ENCODE measurements around the gene CYSRT1.
A peak's percentile ranks its signal among the peaks of the same experiment; 100 is the strongest.

The CYSRT1 gene

DNA sequence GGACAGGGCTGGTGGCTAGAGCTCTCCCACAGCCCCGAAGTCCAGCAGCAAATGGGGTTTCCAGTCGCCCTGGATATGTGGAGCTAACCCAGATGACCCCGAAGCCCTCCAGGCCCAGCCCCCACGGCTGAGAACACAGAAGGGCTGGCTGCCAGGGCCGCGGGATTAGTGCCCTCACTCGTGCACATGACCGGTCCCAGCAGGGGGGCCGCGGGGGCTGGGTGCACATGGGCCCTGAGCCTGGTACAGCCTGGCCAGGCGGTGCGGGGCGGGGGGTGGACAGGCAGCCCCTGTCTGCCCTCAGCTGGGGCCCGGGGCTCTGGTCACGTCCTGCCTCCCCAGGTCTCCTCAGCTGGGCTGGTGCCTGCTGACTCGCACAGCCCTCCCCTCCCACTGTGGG is 30.6 kb upstream of the CYSRT1 start:
- no peak for ATAC-seq (ENCODE audit: low read depth)
- Histone ChIP-seq H3K27ac (ENCODE audit: poor library complexity, severe bottlenecking) (peak overlapping the region; percentile 25), H3K36me3 (ENCODE audit: low read depth) (peaks cover 11% of the 10 kb centered on the region; the same call in 1 of the 2 replicates), H3K27me3 (ENCODE audit: insufficient read depth, poor library complexity, severe bottlenecking) (no peaks in the 10 kb centered on the region), H3K4me3 (ENCODE audit: severe bottlenecking) (no peak overlapping the region), H3K9me3 (ENCODE audit: severe bottlenecking) (no peaks in the 10 kb centered on the region), H3K4me1 (ENCODE audit: insufficient read depth, poor library complexity, severe bottlenecking) (peaks cover 18% of the 10 kb centered on the region)
- no peak for DNase-seq (ENCODE audit: low spot score)
- TF ChIP-seq, protein P1, sequence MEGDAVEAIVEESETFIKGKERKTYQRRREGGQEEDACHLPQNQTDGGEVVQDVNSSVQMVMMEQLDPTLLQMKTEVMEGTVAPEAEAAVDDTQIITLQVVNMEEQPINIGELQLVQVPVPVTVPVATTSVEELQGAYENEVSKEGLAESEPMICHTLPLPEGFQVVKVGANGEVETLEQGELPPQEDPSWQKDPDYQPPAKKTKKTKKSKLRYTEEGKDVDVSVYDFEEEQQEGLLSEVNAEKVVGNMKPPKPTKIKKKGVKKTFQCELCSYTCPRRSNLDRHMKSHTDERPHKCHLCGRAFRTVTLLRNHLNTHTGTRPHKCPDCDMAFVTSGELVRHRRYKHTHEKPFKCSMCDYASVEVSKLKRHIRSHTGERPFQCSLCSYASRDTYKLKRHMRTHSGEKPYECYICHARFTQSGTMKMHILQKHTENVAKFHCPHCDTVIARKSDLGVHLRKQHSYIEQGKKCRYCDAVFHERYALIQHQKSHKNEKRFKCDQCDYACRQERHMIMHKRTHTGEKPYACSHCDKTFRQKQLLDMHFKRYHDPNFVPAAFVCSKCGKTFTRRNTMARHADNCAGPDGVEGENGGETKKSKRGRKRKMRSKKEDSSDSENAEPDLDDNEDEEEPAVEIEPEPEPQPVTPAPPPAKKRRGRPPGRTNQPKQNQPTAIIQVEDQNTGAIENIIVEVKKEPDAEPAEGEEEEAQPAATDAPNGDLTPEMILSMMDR (IDR thresholded peaks at IDR 0.05; ENCODE audit: poor library complexity, severe bottlenecking) = no peak

- Histone ChIP-seq H3K9me3 (ENCODE audit: severe bottlenecking) (no peaks in the 10 kb centered on the region), H3K27ac (ENCODE audit: poor library complexity, severe bottlenecking) (peak overlapping the region; percentile 25), H3K27me3 (ENCODE audit: insufficient read depth, poor library complexity, severe bottlenecking) (no peaks in the 10 kb centered on the region), H3K4me3 (ENCODE audit: severe bottlenecking) (no peak overlapping the region), H3K4me1 (ENCODE audit: insufficient read depth, poor library complexity, severe bottlenecking) (peaks cover 18% of the 10 kb centered on the region), H3K36me3 (ENCODE audit: low read depth) (peaks cover 9% of the 10 kb centered on the region; the same call in 1 of the 2 replicates)
- DNase-seq (ENCODE audit: low spot score) (no peak), ATAC-seq (ENCODE audit: low read depth) (peak; percentile 49)
- TF ChIP-seq, protein P1 (IDR thresholded peaks at IDR 0.05; ENCODE audit: poor library complexity, severe bottlenecking) = no peak
Observed at GRCh38 chr9:137194909-137195308, 30.1 kb upstream of the CYSRT1 start.

DNA sequence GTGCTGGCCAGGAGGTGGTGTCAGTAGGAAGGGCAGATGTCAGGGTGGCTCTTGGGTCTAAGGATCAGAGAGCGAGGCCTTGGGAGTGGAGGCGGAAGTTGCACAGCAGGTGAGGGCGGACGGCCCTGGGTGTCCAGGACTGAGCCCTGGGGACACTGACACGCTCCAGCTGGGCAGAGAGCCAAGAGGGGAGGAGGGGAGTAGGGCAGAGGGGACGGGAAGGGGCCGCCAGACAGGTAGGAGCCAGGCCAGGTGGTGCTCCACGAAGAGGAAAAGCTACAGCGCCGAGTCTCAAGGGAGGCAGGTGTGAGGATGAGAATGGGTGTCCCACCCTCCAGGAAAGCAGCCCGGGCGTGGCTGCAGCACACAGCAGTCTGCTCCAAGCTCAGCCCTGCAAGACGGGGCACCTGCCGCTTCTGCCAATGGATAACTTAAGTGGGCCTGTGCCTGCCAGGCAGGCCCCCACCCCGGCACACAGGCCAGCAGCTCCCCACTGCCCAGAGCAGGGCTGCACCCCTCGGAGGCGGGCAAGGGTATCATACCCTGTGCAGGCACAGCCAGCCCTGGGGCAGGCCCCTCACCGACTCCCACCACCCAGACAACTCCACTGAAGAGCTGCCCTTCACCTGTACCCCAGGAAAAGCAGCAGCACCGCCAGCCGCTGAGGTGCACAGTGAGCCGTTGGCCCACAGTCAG is 29.3 kb upstream of the CYSRT1 start:
- ATAC-seq (ENCODE audit: low read depth) (peak; percentile 10; the same call in 1 of the 3 replicates), DNase-seq (ENCODE audit: low spot score) (no peak)
- H3K4me3 ChIP-seq (ENCODE audit: severe bottlenecking) = no peak overlapping the region
- peaks cover 6% of the 10 kb centered on the region; the same call in 1 of the 2 replicates for H3K36me3 ChIP-seq (ENCODE audit: low read depth)
- peaks cover 18% of the 10 kb centered on the region for H3K4me1 ChIP-seq (ENCODE audit: insufficient read depth, poor library complexity, severe bottlenecking)
- TF ChIP-seq, protein P1 (IDR thresholded peaks at IDR 0.05; ENCODE audit: poor library complexity, severe bottlenecking) = no peak
- no peaks in the 10 kb centered on the region for H3K9me3 ChIP-seq (ENCODE audit: severe bottlenecking)
- H3K27me3 ChIP-seq (ENCODE audit: insufficient read depth, poor library complexity, severe bottlenecking) = no peaks in the 10 kb centered on the region
- peak overlapping the region; percentile 25 for H3K27ac ChIP-seq (ENCODE audit: poor library complexity, severe bottlenecking)

- peak overlapping the region; percentile 16 for H3K27ac ChIP-seq (ENCODE audit: poor library complexity, severe bottlenecking)
- TF ChIP-seq, protein P1 (IDR thresholded peaks at IDR 0.05; ENCODE audit: poor library complexity, severe bottlenecking) = no peak
- DNase-seq (ENCODE audit: low spot score) (no peak), ATAC-seq (ENCODE audit: low read depth) (peak; percentile 3; the same call in 2 of the 3 replicates)
- peaks cover 18% of the 10 kb centered on the region for H3K4me1 ChIP-seq (ENCODE audit: insufficient read depth, poor library complexity, severe bottlenecking)
- H3K9me3 ChIP-seq (ENCODE audit: severe bottlenecking) = no peaks in the 10 kb centered on the region
- H3K36me3 ChIP-seq (ENCODE audit: low read depth) = no peaks in the 10 kb centered on the region
- no peaks in the 10 kb centered on the region for H3K27me3 ChIP-seq (ENCODE audit: insufficient read depth, poor library complexity, severe bottlenecking)
- H3K4me3 ChIP-seq (ENCODE audit: severe bottlenecking) = no peak overlapping the region
Observed at GRCh38 chr9:137198051-137198901, 26.7 kb upstream of the CYSRT1 start.
